NCI-H128 (cell line): ENCODE results near the gene TIMM44.
A peak's percentile ranks its signal among the peaks of the same experiment; 100 is the strongest.
"Not testable (repeated sequence)": the region's sequence is repeated elsewhere in the genome, so short reads cannot be mapped to it uniquely, and the experiment has no call there.

Experiments
- DNase-seq: peaks from one replicate; lab custom pipeline; 2025; ENCODE audit not compliant: unreplicated experiment; lab: John Stamatoyannopoulos, UW

The TIMM44 gene

GRCh38 chr19:7977021-7977722, 33.7 kb upstream of the TIMM44 start:
- no peak for DNase-seq

- DNase-seq, result no peak
These were observed 33.0 kb upstream of the TIMM44 start for GRCh38 chr19:7976461-7976860.

- DNase-seq, result no peak
These were observed 31.6 kb upstream of the TIMM44 start for GRCh38 chr19:7975037-7975436.

GRCh38 chr19:7973883-7974282, 30.4 kb upstream of the TIMM44 start:
- no peak for DNase-seq

GRCh38 chr19:7971553-7972520, 28.4 kb upstream of the TIMM44 start:
- no peak for DNase-seq

GRCh38 chr19:7970716-7971448, 27.4 kb upstream of the TIMM44 start:
- peak; percentile 12 for DNase-seq

GRCh38 chr19:7969555-7969939, 26.1 kb upstream of the TIMM44 start:
- DNase-seq, result no peak

GRCh38 chr19:7968796-7969554, 25.5 kb upstream of the TIMM44 start:
- no peak for DNase-seq

- no peak for DNase-seq
These were observed 24.7 kb upstream of the TIMM44 start for GRCh38 chr19:7968008-7968795.

GRCh38 chr19:7965921-7966665, 22.6 kb upstream of the TIMM44 start:
- no peak for DNase-seq

GRCh38 chr19:7965259-7965841, 21.9 kb upstream of the TIMM44 start:
- DNase-seq, result no peak

- DNase-seq, result no peak
These were observed 20.1 kb upstream of the TIMM44 start for GRCh38 chr19:7963566-7963965.

GRCh38 chr19:7962644-7963268, 19.3 kb upstream of the TIMM44 start:
- DNase-seq, result no peak

- DNase-seq, result no peak
These were observed 18.6 kb upstream of the TIMM44 start for GRCh38 chr19:7961920-7962626.

- not testable (repeated sequence) for DNase-seq
These were observed 17.6 kb upstream of the TIMM44 start for GRCh38 chr19:7961082-7961481.

GRCh38 chr19:7959211-7959610, 15.7 kb upstream of the TIMM44 start:
- no peak for DNase-seq

- DNase-seq, result no peak
These were observed 12.2 kb upstream of the TIMM44 start for GRCh38 chr19:7955696-7956095.

- no peak for DNase-seq
These were observed 10.1 kb upstream of the TIMM44 start for GRCh38 chr19:7953576-7953975.
